OCI-LY1 (cell line): ENCODE measurements around the gene EDEM2.
"Not testable (repeated sequence)": the region's sequence is repeated elsewhere in the genome, so short reads cannot be mapped to it uniquely, and the experiment has no call there.

Source experiments
- CTCF ChIP-seq: fragments of 200-600 bp; sonication (generic), shearing (Covaris generic); IDR thresholded peaks from 2 replicates; pipeline ENCODE4 v1.5.1; 2017; ENCODE audit warnings: mild to moderate bottlenecking, antibody characterized with exemption, low read length, moderate library complexity, mixed read lengths
- EZH2 ChIP-seq: fragments of 200-600 bp; sonication (generic), shearing (Covaris generic); IDR thresholded peaks from 2 replicates; pipeline ENCODE4 v1.8.0; 2017; ENCODE audit warnings: borderline replicate concordance, mixed run types, mild to moderate bottlenecking, antibody characterized with exemption, low read length, moderate library complexity, mixed read lengths

- not testable (repeated sequence) for TF ChIP-seq CTCF, EZH2
Measured at GRCh38 chr20:35186691-35187289, 39.7 kb upstream of the EDEM2 start.
